ENCODE measurements around the gene RNF212.
A peak's percentile ranks its signal among the peaks of the same experiment; 100 is the strongest.
"Not testable (repeated sequence)": the region's sequence is repeated elsewhere in the genome, so short reads cannot be mapped to it uniquely, and the experiment has no call there.

The RNF212 gene

GRCh38 chr4:1061056-1061700, 52.2 kb downstream of the RNF212 start:
- no peak for FAIRE-seq
- no peak for DNase-seq (ENCODE audit: insufficient read length, low spot score)
- TF ChIP-seq SPI1 (IDR thresholded peaks at IDR 0.05; ENCODE audit: low read depth, low read length) (no peak), TAF1 (IDR thresholded peaks at IDR 0.05; ENCODE audit: low read depth, low read length) (no peak)

- TF ChIP-seq POLR2AphosphoS5 (IDR thresholded peaks at IDR 0.05; ENCODE audit: low read depth, low read length) (no peak), POLR2A (IDR thresholded peaks at IDR 0.05; ENCODE audit: low read depth, low read length) (no peak), PAX5 (IDR thresholded peaks at IDR 0.05; ENCODE audit: insufficient read depth, low read length, severe bottlenecking) (no peak), SPI1 (IDR thresholded peaks at IDR 0.05; ENCODE audit: low read depth, low read length) (no peak), POU2F2 (IDR thresholded peaks at IDR 0.05; ENCODE audit: low read depth, low read length) (no peak), TAF1 (IDR thresholded peaks at IDR 0.05; ENCODE audit: low read depth, low read length) (no peak)
- no peak for DNase-seq (ENCODE audit: insufficient read length, low spot score)
- no peak for FAIRE-seq
Observed at GRCh38 chr4:1060621-1061020, 52.7 kb downstream of the RNF212 start.

GRCh38 chr4:1060121-1060520, 53.2 kb downstream of the RNF212 start:
- TF ChIP-seq TAF1 (IDR thresholded peaks at IDR 0.05; ENCODE audit: low read depth, low read length): no peak
- TF ChIP-seq POLR2AphosphoS5 (IDR thresholded peaks at IDR 0.05; ENCODE audit: low read depth, low read length): no peak
- TF ChIP-seq PAX5 (IDR thresholded peaks at IDR 0.05; ENCODE audit: insufficient read depth, low read length, severe bottlenecking): no peak
- no peak for TF ChIP-seq POLR2A (IDR thresholded peaks at IDR 0.05; ENCODE audit: low read depth, low read length)
- no peak for DNase-seq (ENCODE audit: insufficient read length, low spot score)
- FAIRE-seq: no peak

- FAIRE-seq (no peak), DNase-seq (ENCODE audit: insufficient read length, low spot score) (no peak)
- TF ChIP-seq POU2F2 (IDR thresholded peaks at IDR 0.05; ENCODE audit: low read depth, low read length) (no peak), TAF1 (IDR thresholded peaks at IDR 0.05; ENCODE audit: low read depth, low read length) (no peak), SPI1 (IDR thresholded peaks at IDR 0.05; ENCODE audit: low read depth, low read length) (no peak), POLR2AphosphoS5 (IDR thresholded peaks at IDR 0.05; ENCODE audit: low read depth, low read length) (no peak), PAX5 (IDR thresholded peaks at IDR 0.05; ENCODE audit: insufficient read depth, low read length, severe bottlenecking) (no peak), POLR2A (IDR thresholded peaks at IDR 0.05; ENCODE audit: low read depth, low read length) (no peak)
Observed at GRCh38 chr4:1058997-1059665, 54.2 kb downstream of the RNF212 start.

GRCh38 chr4:1058198-1058996, 55.0 kb downstream of the RNF212 start:
- no peak for FAIRE-seq
- no peak for TF ChIP-seq POLR2A (IDR thresholded peaks at IDR 0.05; ENCODE audit: low read depth, low read length)
- TF ChIP-seq PAX5 (IDR thresholded peaks at IDR 0.05; ENCODE audit: insufficient read depth, low read length, severe bottlenecking): no peak
- no peak for TF ChIP-seq POU2F2 (IDR thresholded peaks at IDR 0.05; ENCODE audit: low read depth, low read length)
- TF ChIP-seq SPI1 (IDR thresholded peaks at IDR 0.05; ENCODE audit: low read depth, low read length): no peak
- no peak for TF ChIP-seq POLR2AphosphoS5 (IDR thresholded peaks at IDR 0.05; ENCODE audit: low read depth, low read length)
- no peak for TF ChIP-seq TAF1 (IDR thresholded peaks at IDR 0.05; ENCODE audit: low read depth, low read length)
- no peak for DNase-seq (ENCODE audit: insufficient read length, low spot score)

- no peak for FAIRE-seq
Observed at GRCh38 chr4:1057403-1057745, 56.0 kb downstream of the RNF212 start.

GRCh38 chr4:1056671-1057402, 56.5 kb downstream of the RNF212 start:
- DNase-seq (ENCODE audit: insufficient read length, low spot score): no peak
- TF ChIP-seq PAX5 (IDR thresholded peaks at IDR 0.05; ENCODE audit: insufficient read depth, low read length, severe bottlenecking) (no peak), POU2F2 (IDR thresholded peaks at IDR 0.05; ENCODE audit: low read depth, low read length) (no peak), TAF1 (IDR thresholded peaks at IDR 0.05; ENCODE audit: low read depth, low read length) (no peak), POLR2A (IDR thresholded peaks at IDR 0.05; ENCODE audit: low read depth, low read length) (no peak), SPI1 (IDR thresholded peaks at IDR 0.05; ENCODE audit: low read depth, low read length) (no peak), POLR2AphosphoS5 (IDR thresholded peaks at IDR 0.05; ENCODE audit: low read depth, low read length) (no peak)
- FAIRE-seq: no peak

More at GRCh38 chr4:1057403-1057745, 56.0 kb downstream of the RNF212 start:
- no peak for TF ChIP-seq POLR2A (IDR thresholded peaks at IDR 0.05; ENCODE audit: low read depth, low read length)
- no peak for TF ChIP-seq POLR2AphosphoS5 (IDR thresholded peaks at IDR 0.05; ENCODE audit: low read depth, low read length)
- TF ChIP-seq POU2F2 (IDR thresholded peaks at IDR 0.05; ENCODE audit: low read depth, low read length): no peak
- no peak for DNase-seq (ENCODE audit: insufficient read length, low spot score)

- no peak for TF ChIP-seq PAX5 (IDR thresholded peaks at IDR 0.05; ENCODE audit: insufficient read depth, low read length, severe bottlenecking)
- TF ChIP-seq SPI1 (IDR thresholded peaks at IDR 0.05; ENCODE audit: low read depth, low read length): no peak
- TF ChIP-seq TAF1 (IDR thresholded peaks at IDR 0.05; ENCODE audit: low read depth, low read length): no peak
- TF ChIP-seq POLR2AphosphoS5 (IDR thresholded peaks at IDR 0.05; ENCODE audit: low read depth, low read length): no peak
- no peak for TF ChIP-seq POU2F2 (IDR thresholded peaks at IDR 0.05; ENCODE audit: low read depth, low read length)
- TF ChIP-seq POLR2A (IDR thresholded peaks at IDR 0.05; ENCODE audit: low read depth, low read length): no peak
- DNase-seq (ENCODE audit: insufficient read length, low spot score): no peak
- peak; percentile 60 for FAIRE-seq
Observed at GRCh38 chr4:1055721-1056590, 57.4 kb downstream of the RNF212 start.

- not testable (repeated sequence) for FAIRE-seq; DNase-seq (ENCODE audit: insufficient read length, low spot score)
Observed at GRCh38 chr4:1055243-1055701, 58.1 kb downstream of the RNF212 start.

- DNase-seq (ENCODE audit: insufficient read length, low spot score); FAIRE-seq: not testable (repeated sequence)
Observed at GRCh38 chr4:1054696-1055242, 58.6 kb downstream of the RNF212 start.

GRCh38 chr4:1053891-1054290, 59.5 kb downstream of the RNF212 start:
- not testable (repeated sequence) for DNase-seq (ENCODE audit: insufficient read length, low spot score); FAIRE-seq

All from GM12891 (cell line).